ENCODE results near the gene UBL3.

UBL3 gene

GRCh38 chr13:29868581-29868980, 18.2 kb upstream of the UBL3 start:
- TF ChIP-seq EZH2phosphoT487 (IDR thresholded peaks at IDR 0.05; ENCODE audit: low read depth) (no peak), CTCF (IDR thresholded peaks at IDR 0.05; ENCODE audit: low read depth, low read length) (no peak)
- peaks cover 20% of the 10 kb centered on the region; the same call in 1 of the 2 replicates for H3K27me3 ChIP-seq (ENCODE audit: low read depth, low read length)
- no peak overlapping the region for H3K9ac ChIP-seq (ENCODE audit: low read length)
- H2AFZ ChIP-seq (ENCODE audit: low read depth, low read length), result no peak overlapping the region
- H3K79me2 ChIP-seq (ENCODE audit: low read length), result no peaks in the 10 kb centered on the region
- H3K4me1 ChIP-seq (ENCODE audit: low read length), result no peaks in the 10 kb centered on the region
- no peak overlapping the region for H3K4me3 ChIP-seq (ENCODE audit: low read length)
- no peaks in the 10 kb centered on the region for H3K36me3 ChIP-seq (replicated peaks; ENCODE audit: low read depth, low read length)
- no peak overlapping the region for H3K27ac ChIP-seq (ENCODE audit: low read length)
- H3K4me2 ChIP-seq (ENCODE audit: low read length), result no peak overlapping the region
- H3K9me3 ChIP-seq (ENCODE audit: insufficient read depth, low read length), result no peaks in the 10 kb centered on the region
- H4K20me1 ChIP-seq (ENCODE audit: insufficient read depth, low read length), result no peaks in the 10 kb centered on the region

- 0 out of 2 replicates have a peak, but pooled peaks cover 8% of the 10 kb centered on the region for H3K27me3 ChIP-seq (ENCODE audit: low read depth, low read length)
- H3K36me3 ChIP-seq (replicated peaks; ENCODE audit: low read depth, low read length), result no peaks in the 10 kb centered on the region
- H4K20me1 ChIP-seq (ENCODE audit: insufficient read depth, low read length), result no peaks in the 10 kb centered on the region
- no peak overlapping the region for H3K9ac ChIP-seq (ENCODE audit: low read length)
- H3K9me3 ChIP-seq (ENCODE audit: insufficient read depth, low read length), result no peaks in the 10 kb centered on the region
- H2AFZ ChIP-seq (ENCODE audit: low read depth, low read length), result no peak overlapping the region
- H3K79me2 ChIP-seq (ENCODE audit: low read length), result no peaks in the 10 kb centered on the region
- H3K4me1 ChIP-seq (ENCODE audit: low read length), result no peaks in the 10 kb centered on the region
- H3K4me3 ChIP-seq (ENCODE audit: low read length), result no peak overlapping the region
- TF ChIP-seq EZH2phosphoT487 (IDR thresholded peaks at IDR 0.05; ENCODE audit: low read depth) (no peak), CTCF (IDR thresholded peaks at IDR 0.05; ENCODE audit: low read depth, low read length) (no peak)
- H3K4me2 ChIP-seq (ENCODE audit: low read length), result no peak overlapping the region
- no peak overlapping the region for H3K27ac ChIP-seq (ENCODE audit: low read length)
Measured at GRCh38 chr13:29865934-29866333, 15.5 kb upstream of the UBL3 start.

GRCh38 chr13:29861694-29862110, 11.3 kb upstream of the UBL3 start:
- H3K9ac ChIP-seq (ENCODE audit: low read length), result no peak overlapping the region
- H3K27me3 ChIP-seq (ENCODE audit: low read depth, low read length), result 0 out of 2 replicates have a peak, but pooled peaks cover 8% of the 10 kb centered on the region
- H3K9me3 ChIP-seq (ENCODE audit: insufficient read depth, low read length), result no peaks in the 10 kb centered on the region
- no peak overlapping the region for H2AFZ ChIP-seq (ENCODE audit: low read depth, low read length)
- H3K27ac ChIP-seq (ENCODE audit: low read length), result no peak overlapping the region
- H3K4me1 ChIP-seq (ENCODE audit: low read length), result no peaks in the 10 kb centered on the region
- TF ChIP-seq CTCF (IDR thresholded peaks at IDR 0.05; ENCODE audit: low read depth, low read length) (no peak), EZH2phosphoT487 (IDR thresholded peaks at IDR 0.05; ENCODE audit: low read depth) (no peak)
- H3K36me3 ChIP-seq (replicated peaks; ENCODE audit: low read depth, low read length), result no peaks in the 10 kb centered on the region
- H4K20me1 ChIP-seq (ENCODE audit: insufficient read depth, low read length), result no peaks in the 10 kb centered on the region
- no peak overlapping the region for H3K4me2 ChIP-seq (ENCODE audit: low read length)
- no peaks in the 10 kb centered on the region for H3K79me2 ChIP-seq (ENCODE audit: low read length)
- H3K4me3 ChIP-seq (ENCODE audit: low read length), result no peak overlapping the region

GRCh38 chr13:29859971-29860370, 9.6 kb upstream of the UBL3 start:
- Histone ChIP-seq H3K27ac (ENCODE audit: low read length) (no peak overlapping the region), H3K27me3 (ENCODE audit: low read depth, low read length) (no peaks in the 10 kb centered on the region), H3K9ac (ENCODE audit: low read length) (no peak overlapping the region), H4K20me1 (ENCODE audit: insufficient read depth, low read length) (no peaks in the 10 kb centered on the region), H3K4me1 (ENCODE audit: low read length) (no peaks in the 10 kb centered on the region), H3K4me3 (ENCODE audit: low read length) (no peak overlapping the region), H2AFZ (ENCODE audit: low read depth, low read length) (no peak overlapping the region), H3K9me3 (ENCODE audit: insufficient read depth, low read length) (no peaks in the 10 kb centered on the region), H3K4me2 (ENCODE audit: low read length) (no peak overlapping the region), H3K36me3 (replicated peaks; ENCODE audit: low read depth, low read length) (no peaks in the 10 kb centered on the region), H3K79me2 (ENCODE audit: low read length) (no peaks in the 10 kb centered on the region)
- no peak for TF ChIP-seq CTCF (IDR thresholded peaks at IDR 0.05; ENCODE audit: low read depth, low read length)
- no peak for TF ChIP-seq EZH2phosphoT487 (IDR thresholded peaks at IDR 0.05; ENCODE audit: low read depth)

All from OCI-LY3 (cell line).